ENCODE results near the gene GPC5. TPM values are rescaled to one million over a fixed set of nuclear protein-coding genes. Genes with fewer than 3 reads are reported as not detected.

GPC5 gene
- total and polyA plus RNA-seq, 2 of the 8 experiments (the other 6 are each of a cell fraction or from before 2014, with no cell fraction given) = 0.20 to 0.39 TPM

DNA sequence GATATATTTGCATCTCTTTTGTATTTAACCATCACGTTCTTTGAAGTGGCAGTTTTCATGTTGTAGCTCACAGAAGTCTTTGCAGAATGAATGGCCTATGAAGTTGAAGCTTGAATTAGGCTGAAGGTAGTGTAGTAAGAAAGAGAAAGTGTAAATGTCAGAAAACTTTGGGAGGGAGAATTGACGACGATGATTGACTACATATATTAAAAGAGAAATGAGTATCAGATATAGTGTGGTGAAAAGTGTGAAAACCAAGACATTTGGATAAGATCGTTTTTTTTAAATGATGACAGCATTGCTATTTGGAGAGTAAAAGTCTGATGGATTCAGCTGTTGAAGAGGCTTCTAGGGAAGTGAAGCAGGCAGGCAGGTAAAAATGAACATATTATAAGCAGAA lies 14.6 kb upstream of the GPC5 start:
- no peak overlapping the region for H2BK20ac ChIP-seq (ENCODE audit: low read length)
- no peaks in the 10 kb centered on the region for H3K9me3 ChIP-seq (ENCODE audit: insufficient read depth in 2 of 2, low read depth in 1 of 2, low read length in 1 of 2)
- H3K27me3 ChIP-seq (replicated peaks in 1 of 4; ENCODE audit: control insufficient read depth in 3 of 4, extremely low read depth in 1 of 4, insufficient read depth in 3 of 4, low read length in 3 of 4) = no peaks in the 10 kb centered on the region
- WGBS, 2 experiments (ENCODE audit: extremely low coverage in 1 of 2, insufficient coverage in 1 of 2, insufficient read length in 1 of 2, insufficient replicate concordance in 2 of 2, low coverage in 1 of 2, low lambda C conversion rate in 2 of 2, missing lambda C conversion rate in 1 of 2) = 81 to 100% methylated on average over 2 to 4 of the region's 4 CpGs
- no peaks in the 10 kb centered on the region for H4K20me1 ChIP-seq (replicated peaks in 1 of 2; ENCODE audit: control insufficient read depth in 1 of 2, insufficient read depth in 2 of 2, low read length in 2 of 2)
- H3K23me2 ChIP-seq (ENCODE audit: low read depth, low read length) = no peaks in the 10 kb centered on the region
- FAIRE-seq (no peak), DNase-seq (ENCODE audit: low read depth in 1 of 2, low spot score in 2 of 2) (no peak)
- no peaks in the 10 kb centered on the region for H3K36me3 ChIP-seq (ENCODE audit: control insufficient read depth in 2 of 4, insufficient read depth in 4 of 4, low read length in 3 of 4)
- no peaks in the 10 kb centered on the region for H3K79me2 ChIP-seq (ENCODE audit: control insufficient read depth in 1 of 2, insufficient read depth in 2 of 2, low read length in 2 of 2)
- H3K9ac ChIP-seq (replicated peaks in 1 of 4; ENCODE audit: extremely low read depth in 1 of 4, low read depth in 3 of 4, low read length in 3 of 4) = no peak overlapping the region
- ChIA-PET POLR2A (ENCODE audit: partially characterized antibody) (no interaction called here), CTCF (ENCODE audit: partially characterized antibody) (interaction anchor here (1.0 to 4.4 kb wide), 3 partner anchors 11 to 71 kb away, joined by 3 to 25 read pairs (median 3); no protein-coding TSS in a partner anchor)
- H3K79me1 ChIP-seq (ENCODE audit: low read depth, low read length) = no peaks in the 10 kb centered on the region
- no peak overlapping the region for H2BK12ac ChIP-seq (ENCODE audit: low read depth, low read length)
- TF ChIP-seq KDM5A (IDR thresholded peaks at IDR 0.05; ENCODE audit: low read length) (no peak), SIX5 (IDR thresholded peaks at IDR 0.05; ENCODE audit: low read depth, low read length) (no peak), CBX5 (IDR thresholded peaks at IDR 0.05; ENCODE audit: low read depth, low read length) (no peak), YY1 (IDR thresholded peaks at IDR 0.05; ENCODE audit: low read depth, low read length) (no peak), RAD21 (IDR thresholded peaks at IDR 0.05 in 1 of 2, conservative IDR thresholded peaks at IDR 0.05 in 1 of 2; ENCODE audit: low read depth in 2 of 2, low read length in 2 of 2) (no peak), PHF8 (conservative IDR thresholded peaks at IDR 0.05; ENCODE audit: low read depth, low read length) (no peak), CEBPB (IDR thresholded peaks at IDR 0.05; ENCODE audit: low read depth, low read length) (no peak), POLR2AphosphoS5 (IDR thresholded peaks at IDR 0.05; ENCODE audit: low read depth, low read length) (no peak), TBP (IDR thresholded peaks at IDR 0.05; ENCODE audit: low read depth, low read length) (no peak), FOSL1 (IDR thresholded peaks at IDR 0.05; ENCODE audit: insufficient read depth, low read depth, low read length) (no peak), SRF (IDR thresholded peaks at IDR 0.05; ENCODE audit: low read depth, low read length) (no peak)
- TF ChIP-seq, protein P1, sequence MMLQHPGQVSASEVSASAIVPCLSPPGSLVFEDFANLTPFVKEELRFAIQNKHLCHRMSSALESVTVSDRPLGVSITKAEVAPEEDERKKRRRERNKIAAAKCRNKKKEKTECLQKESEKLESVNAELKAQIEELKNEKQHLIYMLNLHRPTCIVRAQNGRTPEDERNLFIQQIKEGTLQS (IDR thresholded peaks at IDR 0.05; ENCODE audit: insufficient read depth, low read depth, low read length) = no peak
- H2BK120ac ChIP-seq (replicated peaks; ENCODE audit: low read depth, low read length) = no peak overlapping the region
- H2AK5ac ChIP-seq (ENCODE audit: low read depth, low read length) = no peak overlapping the region
- no peak overlapping the region for H4K91ac ChIP-seq (replicated peaks; ENCODE audit: insufficient read length, low read length)
- H3K4ac ChIP-seq (replicated peaks; ENCODE audit: insufficient read length, low read depth, low read length) = no peak overlapping the region
- no peak overlapping the region for H2AFZ ChIP-seq (ENCODE audit: low read length)
- no peak overlapping the region for H3K27ac ChIP-seq (ENCODE audit: low read depth, low read length)
- H3K18ac ChIP-seq (ENCODE audit: extremely low read depth, low read length) = no peak overlapping the region
- no peak overlapping the region for H4K8ac ChIP-seq (ENCODE audit: extremely low read depth, insufficient read depth, low read length)
- H3K4me2 ChIP-seq (ENCODE audit: insufficient read depth in 1 of 2, low read depth in 2 of 2, low read length in 2 of 2) = no peak overlapping the region
- H3K23ac ChIP-seq (ENCODE audit: insufficient read length) = no peak overlapping the region
- H2BK5ac ChIP-seq (ENCODE audit: low read depth, low read length) = no peak overlapping the region
- no peak overlapping the region for H2BK15ac ChIP-seq (ENCODE audit: low read length)
- H3K56ac ChIP-seq (replicated peaks; ENCODE audit: insufficient read length, low read depth, low read length) = no peak overlapping the region
- no peak overlapping the region for H4K5ac ChIP-seq (ENCODE audit: insufficient read length, low read depth, low read length)
- no peak overlapping the region for H3K14ac ChIP-seq (ENCODE audit: insufficient read length)
- no peaks in the 10 kb centered on the region for H3K4me1 ChIP-seq (replicated peaks in 1 of 4; ENCODE audit: control insufficient read depth in 3 of 4, insufficient read depth in 4 of 4, low read length in 3 of 4)
- H3K4me3 ChIP-seq (ENCODE audit: extremely low read depth in 1 of 4, insufficient read depth in 2 of 4, low read depth in 3 of 4, low read length in 4 of 4) = no peak overlapping the region

All from H1 (cell line).